GM10266 (cell line): ENCODE data around the gene SH2B2.

Experiments used
- DNase-seq: peaks from one replicate; pipeline ENCODE4 v3.0.0; 2012; ENCODE audit errors: extremely low spot score
- TF ChIP-seq, protein P1 (sequence below): IDR thresholded peaks from 2 replicates; pipeline ENCODE4 v1.5.1; 2012; ENCODE audit warnings: mild to moderate bottlenecking, low read depth; ENCODE audit not compliant: control insufficient read depth, insufficient read depth; ENCODE audit errors: missing control alignments

SH2B2 gene

DNA sequence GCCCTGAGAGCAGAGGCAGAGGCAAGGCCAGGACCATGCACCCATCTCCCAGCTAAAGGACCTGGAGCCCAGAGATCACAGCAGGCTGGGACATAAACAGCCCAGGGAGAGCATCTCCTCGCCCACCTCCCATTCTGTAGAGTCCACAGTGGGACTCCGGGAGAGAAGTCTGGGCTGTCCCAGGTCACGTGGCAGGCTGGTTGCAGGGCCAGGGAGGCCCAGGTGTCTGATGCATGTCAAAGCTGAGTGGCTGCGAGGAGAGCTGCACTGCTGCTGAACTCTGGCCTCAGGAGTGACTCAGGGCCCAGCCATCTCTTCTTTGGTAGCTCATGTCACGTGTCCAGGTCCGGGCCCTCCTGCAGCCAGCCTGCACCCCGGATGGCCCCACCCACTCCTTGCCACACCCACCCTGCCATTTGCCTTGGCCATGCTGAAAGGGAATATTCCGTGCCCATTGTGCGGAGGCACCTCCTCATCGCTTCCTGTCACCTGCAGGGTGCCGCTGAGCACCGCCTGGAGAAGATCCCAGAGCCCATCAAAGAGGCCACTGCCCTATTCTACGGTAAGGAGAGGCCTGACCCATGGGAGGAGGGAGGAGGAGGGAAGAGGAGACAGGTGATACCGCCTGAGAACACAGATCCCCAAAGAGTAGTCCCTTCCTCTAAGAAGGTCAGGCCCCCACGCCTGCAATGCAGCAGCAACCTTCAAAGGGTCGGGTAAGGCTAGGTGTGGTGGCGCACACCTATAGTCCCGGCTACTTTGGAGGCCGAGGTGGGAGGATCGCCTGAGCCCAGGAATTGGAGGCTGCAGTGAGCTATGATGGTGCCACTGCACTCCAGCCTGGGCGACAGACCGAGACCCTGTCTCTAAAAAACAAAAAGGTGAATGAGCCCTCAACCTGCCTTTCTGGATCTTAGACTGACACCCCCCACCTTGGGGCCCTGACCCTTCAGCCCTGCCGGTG lies 12.6 kb upstream of the SH2B2 start:
- TF ChIP-seq, protein P1, sequence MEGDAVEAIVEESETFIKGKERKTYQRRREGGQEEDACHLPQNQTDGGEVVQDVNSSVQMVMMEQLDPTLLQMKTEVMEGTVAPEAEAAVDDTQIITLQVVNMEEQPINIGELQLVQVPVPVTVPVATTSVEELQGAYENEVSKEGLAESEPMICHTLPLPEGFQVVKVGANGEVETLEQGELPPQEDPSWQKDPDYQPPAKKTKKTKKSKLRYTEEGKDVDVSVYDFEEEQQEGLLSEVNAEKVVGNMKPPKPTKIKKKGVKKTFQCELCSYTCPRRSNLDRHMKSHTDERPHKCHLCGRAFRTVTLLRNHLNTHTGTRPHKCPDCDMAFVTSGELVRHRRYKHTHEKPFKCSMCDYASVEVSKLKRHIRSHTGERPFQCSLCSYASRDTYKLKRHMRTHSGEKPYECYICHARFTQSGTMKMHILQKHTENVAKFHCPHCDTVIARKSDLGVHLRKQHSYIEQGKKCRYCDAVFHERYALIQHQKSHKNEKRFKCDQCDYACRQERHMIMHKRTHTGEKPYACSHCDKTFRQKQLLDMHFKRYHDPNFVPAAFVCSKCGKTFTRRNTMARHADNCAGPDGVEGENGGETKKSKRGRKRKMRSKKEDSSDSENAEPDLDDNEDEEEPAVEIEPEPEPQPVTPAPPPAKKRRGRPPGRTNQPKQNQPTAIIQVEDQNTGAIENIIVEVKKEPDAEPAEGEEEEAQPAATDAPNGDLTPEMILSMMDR, result no peak

DNA sequence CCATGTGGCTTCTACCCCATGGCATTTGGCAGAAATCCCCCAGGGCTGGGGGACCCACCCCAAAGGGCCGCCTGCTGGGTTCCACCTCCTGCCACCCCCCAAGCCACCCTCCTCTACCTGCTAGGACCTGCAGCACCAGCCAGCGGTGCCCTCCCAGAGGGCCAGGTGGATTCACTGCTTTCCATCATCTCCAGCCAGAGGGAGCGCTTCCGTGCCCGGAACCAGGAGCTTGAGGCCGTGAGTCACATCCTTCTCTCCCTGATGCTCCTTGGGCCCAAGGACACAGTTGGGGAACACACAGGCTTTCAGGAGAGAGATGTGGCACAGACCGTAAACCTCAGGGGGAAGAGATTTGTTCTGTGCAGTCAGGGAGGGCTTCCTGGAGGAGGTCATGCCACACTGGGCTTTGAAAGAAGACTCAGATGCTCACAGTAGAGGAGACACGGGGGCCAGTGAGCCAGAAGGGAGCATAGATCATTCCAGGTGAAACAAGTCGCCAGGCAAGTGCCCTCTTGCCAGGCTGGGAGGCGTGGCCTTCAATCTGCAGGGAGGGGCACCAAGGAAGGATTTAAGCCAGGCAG lies 11.5 kb upstream of the SH2B2 start:
- TF ChIP-seq, protein P1, result no peak

More for the DNA sequence above, 12.6 kb upstream of the SH2B2 start:
- no peak for DNase-seq

DNA sequence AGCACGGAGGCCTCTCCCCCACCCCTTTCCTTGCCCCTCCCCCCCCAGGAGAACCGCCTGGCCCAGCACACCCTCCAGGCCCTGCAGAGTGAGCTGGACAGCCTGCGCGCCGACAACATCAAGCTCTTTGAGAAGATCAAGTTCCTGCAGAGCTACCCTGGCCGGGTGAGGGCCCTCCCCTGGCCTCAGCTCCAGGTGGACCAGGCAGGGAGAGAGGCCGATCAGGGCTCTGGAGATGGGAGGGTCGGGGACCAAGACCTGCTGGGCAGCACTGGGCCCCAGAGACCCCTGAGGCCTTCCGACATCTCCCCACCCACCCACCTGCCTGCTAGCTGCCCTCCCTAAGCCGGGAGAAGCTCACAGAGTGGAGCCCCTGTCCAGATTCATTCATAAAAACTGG lies 8.8 kb upstream of the SH2B2 start:
- TF ChIP-seq, protein P1, result no peak
- DNase-seq, result no peak

More for the DNA sequence above, 11.5 kb upstream of the SH2B2 start:
- no peak for DNase-seq

DNA sequence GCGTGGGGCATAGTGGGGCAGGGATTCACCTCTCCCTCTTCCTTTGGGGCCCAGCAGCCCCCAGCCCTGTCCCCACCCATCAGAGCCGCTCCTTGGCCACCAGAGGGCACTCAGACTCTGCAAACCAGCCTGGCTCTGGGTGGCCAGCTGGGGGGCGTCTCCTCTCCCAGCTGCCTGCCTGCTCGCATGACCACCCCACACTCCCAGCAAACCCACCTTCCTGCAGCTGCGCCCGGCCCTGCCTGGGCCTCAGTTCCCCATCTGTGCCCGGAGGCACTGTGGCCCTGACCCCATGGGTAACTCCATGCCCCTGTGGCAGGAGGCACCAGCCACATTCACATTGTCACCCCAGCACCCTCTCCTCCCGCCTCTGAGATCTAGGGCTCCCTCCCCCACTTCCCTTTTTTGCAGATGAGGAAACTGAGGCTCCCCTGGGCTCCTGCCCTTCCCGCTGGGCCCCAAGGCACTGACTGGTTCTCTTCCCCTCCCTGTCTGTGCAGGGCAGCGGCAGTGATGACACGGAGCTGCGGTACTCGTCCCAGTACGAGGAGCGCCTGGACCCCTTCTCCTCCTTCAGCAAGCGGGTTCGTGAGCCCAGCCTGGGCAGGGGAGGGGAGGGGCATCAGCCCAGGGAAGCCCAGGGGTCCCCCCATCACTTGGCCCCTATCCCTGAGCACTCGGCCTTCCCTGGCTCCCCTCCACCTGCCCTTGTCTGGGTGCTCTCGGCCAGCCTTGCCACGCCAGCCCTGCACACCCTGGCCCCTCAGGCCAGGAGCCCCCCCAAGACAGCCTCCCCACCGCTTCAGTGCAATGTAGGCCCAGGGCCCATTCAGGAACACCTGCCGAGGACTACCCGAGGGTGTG lies 6.9 kb upstream of the SH2B2 start:
- peak; percentile 85 for DNase-seq
- TF ChIP-seq, protein P1, result peak; percentile 95

DNA sequence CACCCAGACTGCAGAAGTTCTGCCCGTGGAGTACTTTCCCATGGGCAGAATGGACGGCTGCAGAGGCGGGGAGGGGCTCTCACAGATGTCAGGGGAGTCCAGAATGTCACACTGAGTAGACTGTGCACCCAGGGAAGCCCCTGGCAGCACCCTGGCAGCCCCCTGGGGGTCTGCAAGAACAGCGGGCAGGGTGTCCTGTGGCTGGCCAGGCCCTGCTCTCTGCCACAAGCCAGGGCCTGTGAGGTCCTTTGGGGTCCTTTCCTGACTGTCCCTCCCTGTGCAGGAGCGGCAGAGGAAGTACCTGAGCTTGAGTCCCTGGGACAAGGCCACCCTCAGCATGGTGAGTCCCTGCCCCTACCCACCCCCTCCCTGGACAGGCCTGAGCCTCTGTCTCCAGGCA lies 6.1 kb upstream of the SH2B2 start:
- TF ChIP-seq, protein P1, result no peak
- DNase-seq, result no peak

DNA sequence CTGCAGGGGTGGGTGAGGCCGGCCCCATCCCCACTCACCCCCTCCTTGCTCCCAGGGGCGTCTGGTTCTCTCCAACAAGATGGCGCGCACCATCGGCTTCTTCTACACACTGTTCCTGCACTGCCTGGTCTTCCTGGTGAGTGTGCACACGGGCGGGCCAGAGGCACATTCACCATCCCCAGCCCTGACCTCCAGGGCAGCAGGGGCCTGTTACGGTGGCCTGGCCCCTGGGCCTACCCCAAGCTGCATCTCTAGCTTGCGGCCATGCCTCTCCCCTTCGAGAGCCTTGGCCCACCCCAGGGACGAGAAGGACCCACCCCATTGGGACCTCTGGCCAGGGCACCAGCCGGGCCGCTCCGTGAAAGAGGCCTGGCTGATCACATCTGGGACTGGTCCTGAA lies 4.9 kb upstream of the SH2B2 start:
- TF ChIP-seq, protein P1, result no peak
- no peak for DNase-seq
